ENCODE results near the gene ALKBH5. TPM values are rescaled to one million over a fixed set of nuclear protein-coding genes. Genes with fewer than 3 reads are reported as not detected.
A peak's percentile ranks its signal among the peaks of the same experiment; 100 is the strongest.

The ALKBH5 gene
- total and polyA plus RNA-seq, 2 of the 8 experiments (the other 6 are each of a cell fraction or from before 2014, with no cell fraction given): 63.7 to 86.4 TPM

GRCh38 chr17:18141210-18141803, 42.3 kb upstream of the ALKBH5 start (continued):
- TF ChIP-seq CTCF (IDR thresholded peaks at IDR 0.05; ENCODE audit: control extremely low read depth in 1 of 3, insufficient read depth in 1 of 3, low read depth in 1 of 3, low read length in 3 of 3) (peak in 2 of 3 experiments; percentile 17 to 56; a peak in 3 of 4 replicates), FOSL1 (IDR thresholded peaks at IDR 0.05; ENCODE audit: insufficient read depth, low read depth, low read length) (no peak), SP4 (IDR thresholded peaks at IDR 0.05; ENCODE audit: low read length) (no peak), E2F6 (IDR thresholded peaks at IDR 0.05) (no peak), TBP (IDR thresholded peaks at IDR 0.05; ENCODE audit: low read depth, low read length) (no peak), BACH1 (IDR thresholded peaks at IDR 0.05; ENCODE audit: low read length) (no peak), BCL11A (IDR thresholded peaks at IDR 0.05; ENCODE audit: low read depth in 2 of 2, low read length in 2 of 2) (no peak), ATF3 (IDR thresholded peaks at IDR 0.05; ENCODE audit: insufficient read depth, low read depth, low read length) (no peak), CREB1 (IDR thresholded peaks at IDR 0.05) (no peak)
